ENCODE measurements around the gene MAJIN.

GRCh38 chr11:64891880-64892279 lies 80.0 kb downstream of the MAJIN start:
- no peak for TF ChIP-seq CTCF (IDR thresholded peaks at IDR 0.05)
- no peak for TF ChIP-seq POLR2A (IDR thresholded peaks at IDR 0.05)

Measured in prostate gland (tissue), 2 donors.